IMR-90 (cell line): ENCODE results near the gene SARS1. TPM values are rescaled to one million over a fixed set of nuclear protein-coding genes. Genes with fewer than 3 reads are reported as not detected.

Experiments used
- ATAC-seq: fragments of 200-7000 bp; cut with Tn5 transposase; 2 replicates; pipeline ENCODE4 v1.9.1; 2020; ENCODE audit warnings: low read depth, mild to moderate bottlenecking, moderate library complexity
- BruUV-seq: library from RNA; stranded (reverse); fragments of 400-500 nt; replicated peaks from 2 replicates; lab custom pipeline; 2021; lab: Mats Ljungman, UMichigan
- CTCF ChIA-PET: fragments of 300-600 bp; formaldehyde crosslinking; extraction: SDS; loops from one replicate; lab custom pipeline; 2021; ENCODE audit warnings: antibody characterized with exemption; lab: Yijun Ruan, JAX
- POLR2A ChIA-PET: fragments of 300-600 bp; sonication (Branson Sonifier 250); formaldehyde crosslinking; loops from one replicate; lab custom pipeline; 2022; ENCODE audit warnings: antibody characterized with exemption; ENCODE audit not compliant: unreplicated experiment; lab: Charles Lee
- DNase-seq: peaks from one replicate; pipeline ENCODE4 v3.0.0; 2013
- H2AFZ ChIP-seq: replicated peaks from 2 replicates; pipeline ENCODE3; 2013; ENCODE audit warnings: low read length, mild to moderate bottlenecking; ENCODE audit not compliant: poor library complexity
- H2AK5ac ChIP-seq: 2 replicates; pipeline ENCODE4 v1.6.1; 2013; ENCODE audit warnings: low read depth, low read length, inconsistent platforms
- H2AK9ac ChIP-seq: replicated peaks from 2 replicates; pipeline ENCODE3; 2013; ENCODE audit warnings: mild to moderate bottlenecking, low read depth, low read length, moderate library complexity; ENCODE audit not compliant: poor library complexity
- H2BK120ac ChIP-seq: 2 replicates; pipeline ENCODE4 v1.6.1; 2013; ENCODE audit warnings: low read depth, low read length, inconsistent platforms
- H2BK15ac ChIP-seq: 3 replicates; pipeline ENCODE4 v1.6.1; 2013; ENCODE audit warnings: low read depth, low read length, inconsistent platforms
- H2BK20ac ChIP-seq: 2 replicates; pipeline ENCODE4 v1.6.1; 2013; ENCODE audit warnings: low read depth, mild to moderate bottlenecking, inconsistent platforms, low read length, moderate library complexity
- H2BK5ac ChIP-seq: 2 replicates; pipeline ENCODE4 v1.6.1; 2013; ENCODE audit warnings: mild to moderate bottlenecking, low read depth, low read length, inconsistent platforms; ENCODE audit not compliant: poor library complexity, severe bottlenecking
- H3K14ac ChIP-seq: replicated peaks from 2 replicates; pipeline ENCODE4 v1.6.1; 2013; ENCODE audit warnings: low read depth, low read length, inconsistent platforms
- H3K18ac ChIP-seq: 2 replicates; pipeline ENCODE4 v1.6.1; 2013; ENCODE audit warnings: low read depth, low read length, control low read depth
- H3K23ac ChIP-seq: 2 replicates; pipeline ENCODE4 v1.6.1; 2013; ENCODE audit warnings: low read depth, low read length, inconsistent platforms
- H3K27ac ChIP-seq: 2 replicates; pipeline ENCODE4 v1.5.1; 2013; ENCODE audit warnings: mild to moderate bottlenecking, control low read depth, low read length; ENCODE audit not compliant: insufficient read depth
- H3K27me3 ChIP-seq: 2 replicates; pipeline ENCODE4 v1.6.1; 2013; ENCODE audit warnings: low read length; ENCODE audit not compliant: control insufficient read depth, insufficient read depth
- H3K36me3 ChIP-seq: 2 replicates; pipeline ENCODE4 v1.6.1; 2013; ENCODE audit warnings: low read length, mixed read lengths; ENCODE audit not compliant: control insufficient read depth, insufficient read depth
- H3K4ac ChIP-seq: 2 replicates; pipeline ENCODE4 v1.6.1; 2013; ENCODE audit warnings: low read depth, low read length, inconsistent platforms
- H3K4me1 ChIP-seq: 2 replicates; pipeline ENCODE4 v1.6.1; 2013; ENCODE audit warnings: low read length, mixed read lengths; ENCODE audit not compliant: control insufficient read depth, insufficient read depth
- H3K4me2 ChIP-seq: 2 replicates; pipeline ENCODE4 v1.6.1; 2013; ENCODE audit warnings: low read depth, mild to moderate bottlenecking, control low read depth, low read length, moderate library complexity
- H3K4me3 ChIP-seq: 2 replicates; pipeline ENCODE4 v1.5.1; 2013; ENCODE audit warnings: low read depth, mild to moderate bottlenecking, control low read depth, low read length, moderate library complexity; ENCODE audit not compliant: insufficient read depth
- H3K56ac ChIP-seq: 2 replicates; pipeline ENCODE4 v1.6.1; 2013; ENCODE audit warnings: low read length, inconsistent platforms; ENCODE audit not compliant: insufficient read depth; ENCODE audit errors: extremely low read depth
- H3K79me1 ChIP-seq, 2 experiments: 2 replicates each; pipeline ENCODE4 v1.6.1; 2013; ENCODE audit warnings: low read length in 2 of 2, inconsistent platforms in 1 of 2, low read depth in 1 of 2
- H3K9ac ChIP-seq: 2 replicates; pipeline ENCODE4 v1.6.1; 2013; ENCODE audit warnings: low read depth, low read length, control low read depth
- H3K9me1 ChIP-seq: 2 replicates; pipeline ENCODE4 v1.6.1; 2013; ENCODE audit warnings: low read length, inconsistent platforms; ENCODE audit not compliant: insufficient read depth
- H3K9me3 ChIP-seq: 2 replicates; pipeline ENCODE4 v1.6.1; 2013; ENCODE audit warnings: low read length; ENCODE audit not compliant: control insufficient read depth, insufficient read depth
- H4K20me1 ChIP-seq: 2 replicates; pipeline ENCODE4 v1.6.1; 2013; ENCODE audit warnings: low read length, inconsistent platforms; ENCODE audit not compliant: insufficient read depth
- H4K5ac ChIP-seq: 2 replicates; pipeline ENCODE4 v1.6.1; 2013; ENCODE audit warnings: mild to moderate bottlenecking, low read depth, low read length, control low read depth
- H4K8ac ChIP-seq, 2 experiments: 2 replicates each; pipeline ENCODE4 v1.6.1; 2013; ENCODE audit warnings: low read depth in 2 of 2, low read length in 2 of 2, control low read depth in 1 of 2, inconsistent platforms in 1 of 2
- H4K91ac ChIP-seq: 2 replicates; pipeline ENCODE4 v1.6.1; 2013; ENCODE audit warnings: low read depth, low read length, inconsistent platforms; ENCODE audit not compliant: insufficient read depth
- BHLHE40 ChIP-seq: fragments of 150-350 bp; IDR thresholded peaks from 2 replicates; pipeline ENCODE4 v1.6.1; 2016; ENCODE audit warnings: mild to moderate bottlenecking, low read depth, low read length
- CHD1 ChIP-seq: IDR thresholded peaks from 2 replicates; pipeline ENCODE4 v1.6.1; 2012; ENCODE audit warnings: low read depth, low read length, improper control_type of control experiment
- FOS ChIP-seq: fragments of 150-350 bp; IDR thresholded peaks from 2 replicates; pipeline ENCODE4 v1.6.1; 2016; ENCODE audit warnings: low read depth, low read length
- MAZ ChIP-seq: IDR thresholded peaks from 2 replicates; pipeline ENCODE4 v1.6.1; 2012; ENCODE audit warnings: low read depth, mild to moderate bottlenecking, low read length, improper control_type of control experiment, moderate library complexity, borderline replicate concordance
- MXI1 ChIP-seq: IDR thresholded peaks from 2 replicates; pipeline ENCODE4 v1.6.1; 2012; ENCODE audit warnings: low read depth, mild to moderate bottlenecking, low read length, moderate library complexity, borderline replicate concordance
- NFE2L2 ChIP-seq: fragments of 150-350 bp; IDR thresholded peaks from 2 replicates; pipeline ENCODE4 v1.6.1; 2016; ENCODE audit warnings: low read depth, mild to moderate bottlenecking, low read length
- RAD21 ChIP-seq: IDR thresholded peaks from 2 replicates; pipeline ENCODE4 v1.6.1; 2012; ENCODE audit warnings: low read length, improper control_type of control experiment
- RCOR1 ChIP-seq: IDR thresholded peaks from 2 replicates; pipeline ENCODE4 v1.6.1; 2012; ENCODE audit warnings: mild to moderate bottlenecking, low read length, improper control_type of control experiment; ENCODE audit not compliant: insufficient replicate concordance
- WGBS, 2 experiments: methylation state at CpG; one replicate each; pipeline versions ENCODE4 v1.1.5 to v1.1.7; 2013; ENCODE audit warnings: missing lambda C conversion rate in 2 of 2; ENCODE audit not compliant: insufficient read length in 1 of 2; ENCODE audit errors: extremely low coverage in 2 of 2; 5-methylcytosine and 5-hydroxymethylcytosine counted together
- dilution Hi-C: fragments of 300-500 bp; cut with HindIII; formaldehyde crosslinking; loops from one replicate; pipeline ENCODE4 v1.14.3; 2018; ENCODE audit warnings: low sequenced_read_pairs; ENCODE audit not compliant: unreplicated experiment
- in situ Hi-C: fragments of 300-500 bp; cut with MboI; formaldehyde crosslinking; loops from 3 replicates; pipeline ENCODE4 v1.14.3; 2019; ENCODE audit warnings: low sequenced_read_pairs, inconsistent platforms, mixed read lengths
- intact Hi-C: fragments of 100-400 bp; cut with micrococcal nuclease; formaldehyde crosslinking; loops from 2 replicates; pipeline ENCODE4 v1.10.0; 2022
- polyA plus RNA-seq, 3 experiments: library from polyadenylated mRNA; depleted of rRNA; stranded (reverse); fragments of >200 nt; gene quantifications; 2 replicates each; pipeline ENCODE4 v1.2.3, GENCODE V29; 2012; ENCODE audit warnings: low replicate concordance in 1 of 3
- total RNA-seq: library from RNA; depleted of rRNA; stranded (reverse); fragments of >200 nt; gene quantifications from 2 replicates; pipeline ENCODE4 v1.2.3, GENCODE V29; 2012
- TF ChIP-seq, protein P1 (sequence below): conservative IDR thresholded peaks from 2 replicates; pipeline ENCODE4 v1.5.1; 2012; ENCODE audit warnings: mild to moderate bottlenecking, low read depth, low read length, improper control_type of control experiment
- TF ChIP-seq, protein P2 (sequence below): fragments of 150-350 bp; IDR thresholded peaks from 2 replicates; pipeline ENCODE4 v1.6.1; 2016; ENCODE audit warnings: low read depth, mild to moderate bottlenecking, low read length, moderate library complexity, borderline replicate concordance

SARS1 gene
- total and polyA plus RNA-seq, 2 of the 4 experiments (the other 2 are of a cell fraction), result 231 to 348 TPM

- TF ChIP-seq, protein P1, sequence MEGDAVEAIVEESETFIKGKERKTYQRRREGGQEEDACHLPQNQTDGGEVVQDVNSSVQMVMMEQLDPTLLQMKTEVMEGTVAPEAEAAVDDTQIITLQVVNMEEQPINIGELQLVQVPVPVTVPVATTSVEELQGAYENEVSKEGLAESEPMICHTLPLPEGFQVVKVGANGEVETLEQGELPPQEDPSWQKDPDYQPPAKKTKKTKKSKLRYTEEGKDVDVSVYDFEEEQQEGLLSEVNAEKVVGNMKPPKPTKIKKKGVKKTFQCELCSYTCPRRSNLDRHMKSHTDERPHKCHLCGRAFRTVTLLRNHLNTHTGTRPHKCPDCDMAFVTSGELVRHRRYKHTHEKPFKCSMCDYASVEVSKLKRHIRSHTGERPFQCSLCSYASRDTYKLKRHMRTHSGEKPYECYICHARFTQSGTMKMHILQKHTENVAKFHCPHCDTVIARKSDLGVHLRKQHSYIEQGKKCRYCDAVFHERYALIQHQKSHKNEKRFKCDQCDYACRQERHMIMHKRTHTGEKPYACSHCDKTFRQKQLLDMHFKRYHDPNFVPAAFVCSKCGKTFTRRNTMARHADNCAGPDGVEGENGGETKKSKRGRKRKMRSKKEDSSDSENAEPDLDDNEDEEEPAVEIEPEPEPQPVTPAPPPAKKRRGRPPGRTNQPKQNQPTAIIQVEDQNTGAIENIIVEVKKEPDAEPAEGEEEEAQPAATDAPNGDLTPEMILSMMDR, result no peak
- TF ChIP-seq BHLHE40, result no peak
Measured at GRCh38 chr1:109198043-109198695, 15.5 kb upstream of the SARS1 start (continued).

DNA sequence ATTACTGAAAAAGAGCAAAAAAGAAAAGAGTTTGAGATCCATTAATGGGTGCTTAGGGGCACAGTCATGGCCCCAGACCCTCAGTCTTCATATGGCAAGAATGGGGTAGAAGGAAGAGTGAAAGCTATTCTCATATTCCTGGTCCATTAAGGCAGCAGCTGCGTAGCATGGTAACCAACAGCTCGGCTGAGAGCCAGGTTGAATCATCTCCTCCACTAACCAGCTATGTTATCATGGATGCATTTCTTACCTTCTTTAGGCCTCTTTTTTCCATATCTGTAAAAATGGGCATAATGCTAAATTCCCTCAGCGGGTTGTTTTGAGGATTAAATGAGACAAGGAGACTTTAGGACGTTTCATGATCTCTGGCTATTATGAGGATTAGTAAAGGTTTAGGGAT is 15.0 kb upstream of the SARS1 start:
- H3K79me1 ChIP-seq, result 0 out of 4 replicates have a peak, but pooled peaks cover 0 to 3% of the 10 kb centered on the region in 2 experiments
- H3K36me3 ChIP-seq, result no peaks in the 10 kb centered on the region
- no CpG with 5 or more reads among the region's 4 CpGs for WGBS, 2 experiments
- dilution Hi-C loops (no loop called here), in situ Hi-C loops (no loop called here), intact Hi-C loops (no loop called here)
- CTCF ChIA-PET, result interaction anchor here (0.9 to 1.3 kb wide), 2 partner anchors 10 to 200 kb away, joined by 3 read pairs; no protein-coding TSS in a partner anchor
- POLR2A ChIA-PET, result no interaction called here
- H3K14ac ChIP-seq, result no peak overlapping the region
- no peak overlapping the region for H3K4me3 ChIP-seq
- H3K27ac ChIP-seq, result no peak overlapping the region
- H4K91ac ChIP-seq, result peak overlapping the region; percentile 47; the same call in 1 of the 2 replicates
- H3K4me2 ChIP-seq, result no peak overlapping the region
- BruUV-seq, result no TSS peak
- H3K9ac ChIP-seq, result no peak overlapping the region
- H3K23ac ChIP-seq, result no peak overlapping the region
- 0 out of 4 replicates have a peak overlapping the region, but pooled peaks of 1 of the 2 experiments have one; percentile 16 for H4K8ac ChIP-seq
- H2AK5ac ChIP-seq, result peak overlapping the region; percentile 10; the same call in 1 of the 2 replicates
- peak overlapping the region; percentile 91 for H3K4ac ChIP-seq
- peak overlapping the region; percentile 65; the same call in 1 of the 2 replicates for H2BK20ac ChIP-seq
- peak overlapping the region; percentile 88 for H2AK9ac ChIP-seq
- DNase-seq (peak; percentile 67), ATAC-seq (no peak)
- no peak overlapping the region for H3K56ac ChIP-seq
- H4K5ac ChIP-seq, result no peak overlapping the region
- H2BK120ac ChIP-seq, result peak overlapping the region; percentile 86
- H4K20me1 ChIP-seq, result no peaks in the 10 kb centered on the region
- H3K4me1 ChIP-seq, result peaks cover 14% of the 10 kb centered on the region
- H2BK5ac ChIP-seq, result peak overlapping the region; percentile 10
- H3K9me1 ChIP-seq, result peaks cover 13% of the 10 kb centered on the region
- no peaks in the 10 kb centered on the region for H3K27me3 ChIP-seq
- H2BK15ac ChIP-seq, result peak overlapping the region; percentile 43; the same call in 2 of the 3 replicates
- H3K18ac ChIP-seq, result no peak overlapping the region
- peak overlapping the region; percentile 54 for H2AFZ ChIP-seq
- H3K9me3 ChIP-seq, result no peaks in the 10 kb centered on the region
- TF ChIP-seq FOS (no peak), RCOR1 (no peak), MAZ (no peak), RAD21 (no peak), NFE2L2 (no peak), CHD1 (no peak), MXI1 (no peak)
- TF ChIP-seq, protein P1, result no peak
- TF ChIP-seq, protein P2, sequence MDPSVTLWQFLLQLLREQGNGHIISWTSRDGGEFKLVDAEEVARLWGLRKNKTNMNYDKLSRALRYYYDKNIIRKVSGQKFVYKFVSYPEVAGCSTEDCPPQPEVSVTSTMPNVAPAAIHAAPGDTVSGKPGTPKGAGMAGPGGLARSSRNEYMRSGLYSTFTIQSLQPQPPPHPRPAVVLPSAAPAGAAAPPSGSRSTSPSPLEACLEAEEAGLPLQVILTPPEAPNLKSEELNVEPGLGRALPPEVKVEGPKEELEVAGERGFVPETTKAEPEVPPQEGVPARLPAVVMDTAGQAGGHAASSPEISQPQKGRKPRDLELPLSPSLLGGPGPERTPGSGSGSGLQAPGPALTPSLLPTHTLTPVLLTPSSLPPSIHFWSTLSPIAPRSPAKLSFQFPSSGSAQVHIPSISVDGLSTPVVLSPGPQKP, result no peak
